Measurements from ENCODE around the gene TRDN. TPM values are rescaled to one million over a fixed set of nuclear protein-coding genes. Genes with fewer than 3 reads are reported as not detected.

TRDN gene
- total RNA-seq, 4 donors from 2014 or later: under 0.01 to 5.6 (median 1.6) TPM; not detected in 1

GRCh38 chr6:123668965-123669591, 32.3 kb upstream of the TRDN start:
- Histone ChIP-seq H3K4me1 (no peaks in the 10 kb centered on the region), H3K27me3 (no peaks in the 10 kb centered on the region), H3K9me3 (no peaks in the 10 kb centered on the region), H3K36me3 (no peaks in the 10 kb centered on the region), H3K27ac (no peak overlapping the region), H3K4me3 (no peak overlapping the region)
- TF ChIP-seq CTCF (IDR thresholded peaks at IDR 0.05) (no peak), POLR2A (IDR thresholded peaks at IDR 0.05) (no peak)
- DNase-seq: no peak
- intact Hi-C loops (cut with DNase I; ENCODE audit: low total_unique reads): no loop called here

GRCh38 chr6:123668063-123668462, 31.3 kb upstream of the TRDN start:
- H3K9me3 ChIP-seq: no peaks in the 10 kb centered on the region
- no peaks in the 10 kb centered on the region for H3K36me3 ChIP-seq
- TF ChIP-seq CTCF (IDR thresholded peaks at IDR 0.05): no peak
- TF ChIP-seq POLR2A (IDR thresholded peaks at IDR 0.05): no peak
- H3K4me3 ChIP-seq: no peak overlapping the region
- no peak for DNase-seq
- H3K4me1 ChIP-seq: no peaks in the 10 kb centered on the region
- H3K27ac ChIP-seq: no peak overlapping the region
- intact Hi-C loops (cut with DNase I; ENCODE audit: low total_unique reads): no loop called here
- no peaks in the 10 kb centered on the region for H3K27me3 ChIP-seq

GRCh38 chr6:123663436-123663835, 26.7 kb upstream of the TRDN start:
- no peak overlapping the region for H3K27ac ChIP-seq
- intact Hi-C loops (cut with DNase I; ENCODE audit: low total_unique reads): no loop called here
- no peaks in the 10 kb centered on the region for H3K27me3 ChIP-seq
- H3K9me3 ChIP-seq: no peaks in the 10 kb centered on the region
- H3K4me1 ChIP-seq: no peaks in the 10 kb centered on the region
- no peak for DNase-seq
- H3K36me3 ChIP-seq: no peaks in the 10 kb centered on the region
- TF ChIP-seq CTCF (IDR thresholded peaks at IDR 0.05) (no peak), POLR2A (IDR thresholded peaks at IDR 0.05) (no peak)
- no peak overlapping the region for H3K4me3 ChIP-seq

- intact Hi-C loops (cut with DNase I; ENCODE audit: low total_unique reads): no loop called here
- Histone ChIP-seq H3K9me3 (no peaks in the 10 kb centered on the region), H3K4me1 (no peaks in the 10 kb centered on the region), H3K4me3 (no peak overlapping the region), H3K27me3 (no peaks in the 10 kb centered on the region), H3K27ac (no peak overlapping the region), H3K36me3 (no peaks in the 10 kb centered on the region)
- no peak for TF ChIP-seq POLR2A (IDR thresholded peaks at IDR 0.05)
- no peak for DNase-seq
These were observed 26.0 kb upstream of the TRDN start for GRCh38 chr6:123662757-123663156.

GRCh38 chr6:123661105-123661891, 24.5 kb upstream of the TRDN start:
- H3K4me3 ChIP-seq: no peak overlapping the region

More at GRCh38 chr6:123661105-123661891, 24.5 kb upstream of the TRDN start:
- Histone ChIP-seq H3K9me3 (no peaks in the 10 kb centered on the region), H3K4me1 (no peaks in the 10 kb centered on the region), H3K36me3 (no peaks in the 10 kb centered on the region), H3K27ac (no peak overlapping the region), H3K27me3 (no peaks in the 10 kb centered on the region)
- intact Hi-C loops (cut with DNase I; ENCODE audit: low total_unique reads): no loop called here
- TF ChIP-seq POLR2A (IDR thresholded peaks at IDR 0.05) (no peak), CTCF (IDR thresholded peaks at IDR 0.05) (no peak)
- DNase-seq: no peak
